ENCODE measurements around the gene CACNA1H.

Gene CACNA1H

DNA sequence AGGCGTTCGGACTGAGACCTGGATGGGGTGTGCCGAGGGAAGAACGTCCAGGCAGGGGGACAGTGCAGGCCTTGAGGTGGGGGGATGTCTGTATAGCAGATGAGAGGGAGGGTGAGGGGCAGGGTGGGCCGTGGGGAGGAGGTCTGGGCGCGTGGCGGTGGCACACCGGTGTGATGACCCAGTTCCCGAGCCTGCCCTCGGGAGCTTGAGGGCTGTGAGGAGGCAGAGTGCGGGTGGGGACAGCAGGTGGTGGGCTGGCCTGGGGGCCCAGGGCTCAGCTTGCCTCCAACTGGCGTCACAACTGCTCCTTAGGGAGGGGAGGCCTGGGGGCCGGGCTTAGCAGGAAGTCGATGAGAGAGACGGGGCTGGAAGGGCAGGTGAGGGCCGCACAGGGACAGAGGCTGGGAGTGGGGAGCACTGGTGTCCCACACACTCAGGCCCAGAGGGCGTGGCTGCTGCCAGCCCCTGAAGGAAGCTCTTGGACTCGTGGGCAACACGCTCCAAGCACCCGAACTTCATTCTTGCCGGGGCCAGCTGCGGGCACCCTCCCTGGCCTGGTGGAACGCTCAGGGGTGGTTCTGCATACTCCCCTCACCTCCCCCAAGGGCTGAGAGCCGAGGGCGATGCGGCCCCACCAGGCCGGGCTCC, 6.5 kb downstream of the CACNA1H start:
- DNase-seq, result no peak

DNA sequence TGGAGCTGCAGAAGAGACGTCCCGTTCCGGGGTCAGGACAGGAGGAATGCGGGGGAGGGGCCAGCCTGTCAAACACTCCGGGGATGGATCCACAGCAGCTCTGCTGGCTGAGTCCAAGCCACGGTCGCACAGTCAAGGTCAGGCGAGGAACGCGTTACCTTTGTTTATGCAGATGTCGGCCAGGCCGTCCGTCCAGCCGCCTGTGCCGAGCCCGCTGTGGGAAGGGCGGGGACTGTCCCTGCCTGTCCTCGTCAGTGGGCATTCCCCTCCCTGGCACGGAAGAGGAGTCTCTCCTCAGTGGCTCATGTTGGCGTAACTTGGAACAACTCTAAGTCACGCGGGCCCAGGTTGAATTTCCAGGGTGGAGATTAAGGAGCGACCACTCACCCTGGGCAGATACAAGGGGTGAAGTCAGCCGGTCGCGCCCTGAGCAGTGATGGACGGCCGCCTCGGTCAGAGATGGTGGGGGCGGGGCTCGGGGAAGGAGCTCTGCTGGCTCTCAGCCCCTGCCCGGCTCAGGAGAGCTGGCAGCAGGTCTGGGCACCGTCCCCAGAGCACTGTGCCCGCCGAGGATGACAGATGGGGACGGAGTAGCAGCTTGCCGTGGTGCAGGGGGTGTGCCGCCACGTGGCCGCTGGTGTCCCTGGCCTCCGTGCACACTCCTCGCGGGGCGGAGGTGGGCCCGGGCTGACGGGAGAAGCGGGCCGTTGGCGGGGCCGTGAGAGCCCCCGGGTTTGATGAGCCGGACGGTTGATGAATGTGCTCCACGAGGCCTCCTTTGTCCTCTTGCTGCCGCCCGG, 7.3 kb downstream of the CACNA1H start:
- peak; percentile 40 for DNase-seq

DNA sequence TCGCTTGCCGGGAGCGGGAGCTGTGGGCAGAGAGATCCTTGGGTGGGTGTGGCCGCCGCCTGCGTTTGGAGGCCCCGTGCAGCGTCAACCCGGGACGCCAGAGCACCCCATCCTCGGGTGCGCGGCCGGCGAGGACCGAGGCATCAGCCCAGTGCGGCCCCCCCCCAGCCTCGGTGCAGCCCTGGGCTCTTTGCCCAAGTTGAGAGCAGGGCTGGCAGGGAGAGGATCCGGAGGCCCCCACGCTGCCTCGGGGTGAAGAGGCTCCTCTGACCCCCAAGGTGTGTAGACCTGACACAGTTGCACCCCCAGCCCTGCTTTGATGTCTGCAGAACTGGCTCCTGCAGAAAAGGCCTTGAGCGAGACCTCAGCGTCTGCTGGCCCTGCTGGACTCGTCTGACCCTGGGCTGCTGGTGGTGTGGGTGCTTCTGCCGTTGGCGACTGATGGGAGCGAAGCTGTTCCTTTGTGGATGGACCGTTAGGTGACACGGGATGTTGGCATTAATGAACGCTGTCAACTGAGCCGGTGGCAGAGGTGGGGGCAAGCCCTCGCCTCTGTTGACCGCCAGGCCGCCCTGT, 8.0 kb downstream of the CACNA1H start:
- DNase-seq, result no peak

DNA sequence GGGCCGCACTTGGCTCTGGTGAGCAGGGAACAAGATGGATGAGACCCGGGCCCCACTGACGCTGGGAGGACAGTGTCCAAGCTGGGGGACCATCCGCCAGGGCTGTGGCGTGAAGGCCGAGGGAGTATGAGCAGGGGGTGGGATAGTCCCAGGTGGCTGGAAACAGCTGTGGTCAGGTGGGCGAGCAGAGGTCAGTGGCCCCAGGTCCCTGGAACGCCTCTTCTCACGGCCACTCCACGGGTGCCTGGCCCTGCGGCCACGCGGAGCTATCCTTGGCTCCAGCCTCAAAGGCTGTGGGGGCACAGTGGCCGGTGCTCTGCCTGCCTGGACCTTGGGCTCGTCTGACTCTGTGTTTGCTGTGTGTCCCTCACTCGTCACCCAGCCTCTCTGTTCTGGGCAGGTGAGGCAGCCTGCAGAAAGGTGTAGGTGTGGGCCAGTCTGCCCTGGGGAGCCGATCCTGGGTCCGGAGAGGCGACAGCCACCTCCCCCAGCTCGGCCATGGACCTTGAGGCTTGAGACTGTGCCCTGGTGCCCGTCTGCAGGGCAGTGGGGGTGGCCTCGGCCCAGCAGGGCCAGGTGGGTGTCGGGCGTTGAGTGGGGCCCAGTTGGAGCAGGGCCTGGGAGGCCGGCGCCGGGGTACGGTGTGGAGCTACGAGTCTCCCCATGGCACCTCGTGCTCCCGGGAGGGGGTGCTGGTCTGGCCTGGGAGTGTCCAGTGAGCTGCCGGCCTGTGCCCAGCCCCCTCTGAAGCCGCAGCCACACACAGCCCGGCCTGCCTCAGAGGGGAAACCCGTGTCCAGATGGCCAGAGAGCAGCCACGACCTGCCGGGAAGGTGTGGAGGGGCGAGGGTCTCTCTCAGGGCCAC, 10.0 kb downstream of the CACNA1H start:
- DNase-seq, result no peak

DNA sequence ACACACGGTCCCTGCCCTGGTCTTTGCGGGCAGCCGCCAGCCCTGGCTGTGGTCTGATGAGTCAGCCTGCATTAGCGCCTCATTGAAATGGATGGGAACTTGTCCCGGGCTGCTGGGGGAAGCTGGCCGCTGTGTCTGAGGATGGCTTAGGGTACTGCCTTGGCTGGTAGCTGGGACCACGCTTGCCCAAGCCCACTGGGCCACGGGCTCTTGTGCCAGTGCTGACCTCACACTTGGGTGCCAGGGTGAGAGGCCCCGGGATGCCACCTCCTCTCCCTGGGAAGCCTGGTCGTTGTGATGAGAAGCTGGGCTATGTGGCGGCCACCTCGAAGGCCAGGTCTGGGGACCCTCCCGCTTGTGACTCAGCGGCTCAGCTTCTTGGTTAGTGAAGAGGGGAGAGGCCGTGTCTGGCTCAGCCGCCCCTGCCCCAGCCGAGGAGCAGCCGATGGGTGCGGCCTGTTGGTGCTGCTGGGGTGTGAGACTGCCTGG, 10.7 kb downstream of the CACNA1H start:
- DNase-seq, result no peak

DNA sequence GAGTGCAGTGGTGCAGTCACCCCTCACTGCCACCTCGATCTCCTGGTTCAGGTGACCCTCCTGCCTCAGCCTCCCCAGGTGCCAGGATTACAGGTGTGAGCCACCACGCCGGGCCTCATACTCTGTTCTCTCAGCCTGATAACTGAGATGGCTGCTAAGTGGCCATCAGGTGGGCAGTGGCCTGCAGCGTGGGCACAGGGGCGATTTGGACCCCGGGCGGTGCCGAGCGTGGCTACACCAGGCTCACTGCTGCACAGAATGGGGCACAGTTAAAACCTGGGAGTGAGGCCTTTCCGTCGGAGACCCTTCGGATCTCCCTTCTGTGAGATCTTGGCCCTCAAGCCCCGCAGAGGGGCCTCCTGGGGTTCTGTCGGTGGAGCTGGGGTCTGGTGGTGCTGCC, 11.5 kb downstream of the CACNA1H start:
- no peak for DNase-seq

DNA sequence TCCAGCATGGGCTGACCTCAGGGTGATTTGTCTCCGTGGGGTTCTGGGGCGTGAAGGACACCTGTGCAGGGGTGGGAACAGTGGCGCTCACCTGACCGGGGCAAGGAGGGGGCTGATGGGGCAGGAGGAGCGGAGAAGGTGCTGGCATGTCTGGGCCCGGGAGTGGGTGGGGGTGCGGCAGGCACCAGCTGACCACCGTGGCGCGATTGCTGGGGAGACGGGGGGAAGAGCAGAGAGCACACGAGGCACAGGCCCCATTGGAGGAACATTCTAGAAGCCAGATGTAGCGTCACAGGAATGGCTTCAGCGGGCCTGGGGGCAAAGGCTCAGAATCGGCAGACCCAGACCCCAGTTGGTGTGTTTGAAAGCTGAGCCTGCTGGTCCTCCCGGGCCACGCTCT, 12.1 kb downstream of the CACNA1H start:
- DNase-seq, result no peak

DNA sequence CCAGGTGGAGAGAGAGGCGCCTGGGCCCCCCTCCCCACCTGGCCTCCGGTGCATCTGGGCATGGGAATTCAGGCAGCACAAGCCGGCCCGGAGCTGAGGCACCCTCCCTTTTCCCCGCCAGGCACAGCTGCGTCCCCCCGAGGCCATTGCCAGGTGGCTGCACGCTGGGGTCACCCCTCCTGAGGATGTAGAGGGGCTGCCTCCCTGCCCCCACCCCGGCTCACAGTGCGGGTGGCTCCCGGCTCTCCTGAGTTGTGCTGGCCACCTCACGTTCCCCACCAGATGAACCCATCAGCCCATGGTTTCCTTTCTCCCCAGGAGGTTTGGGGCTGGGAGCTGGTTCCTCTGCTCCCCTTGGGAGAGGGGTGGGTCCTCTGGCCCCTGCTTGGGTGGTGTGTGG, 12.6 kb downstream of the CACNA1H start:
- DNase-seq, result no peak

DNA sequence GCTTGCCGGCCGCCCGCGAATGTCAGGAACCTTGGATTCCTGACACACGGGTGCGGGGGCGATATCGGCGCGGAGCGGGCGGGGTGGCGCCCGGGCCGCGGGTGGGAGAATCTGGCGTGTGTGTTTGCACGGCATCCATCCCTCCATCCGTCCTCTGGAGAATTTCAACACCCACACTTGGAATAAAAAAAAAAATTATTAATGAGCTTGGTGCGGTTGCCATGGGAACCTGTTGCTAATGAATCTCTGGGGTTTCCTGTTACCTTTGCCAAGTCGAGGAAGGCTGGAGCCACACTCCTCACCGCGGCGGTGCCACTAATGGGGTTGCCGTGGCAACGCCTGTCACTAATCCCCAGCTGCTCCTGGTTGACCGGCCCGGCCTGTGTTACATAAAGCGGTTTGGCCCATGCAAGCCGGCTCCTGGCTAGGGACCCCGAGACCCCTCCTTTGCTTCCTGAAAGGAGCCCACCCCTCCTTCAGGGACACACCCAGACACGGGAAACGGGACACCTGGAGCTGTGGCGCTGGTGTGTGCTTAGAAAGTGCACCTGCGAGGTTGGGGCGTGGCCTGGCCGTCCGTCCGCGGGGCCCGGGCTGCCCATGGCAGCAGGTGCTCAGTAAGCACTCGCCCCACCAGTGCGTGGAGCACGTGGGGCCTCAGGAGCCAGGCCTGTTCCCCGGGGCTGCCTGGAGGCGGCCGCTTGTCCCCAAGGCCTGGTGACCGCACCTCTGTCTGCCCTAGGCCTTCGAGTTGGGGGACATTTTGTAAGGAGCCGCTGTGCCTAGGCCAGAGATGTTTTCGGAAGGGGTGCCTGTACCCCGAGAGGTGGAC, 14.6 kb downstream of the CACNA1H start:
- DNase-seq, result no peak

DNA sequence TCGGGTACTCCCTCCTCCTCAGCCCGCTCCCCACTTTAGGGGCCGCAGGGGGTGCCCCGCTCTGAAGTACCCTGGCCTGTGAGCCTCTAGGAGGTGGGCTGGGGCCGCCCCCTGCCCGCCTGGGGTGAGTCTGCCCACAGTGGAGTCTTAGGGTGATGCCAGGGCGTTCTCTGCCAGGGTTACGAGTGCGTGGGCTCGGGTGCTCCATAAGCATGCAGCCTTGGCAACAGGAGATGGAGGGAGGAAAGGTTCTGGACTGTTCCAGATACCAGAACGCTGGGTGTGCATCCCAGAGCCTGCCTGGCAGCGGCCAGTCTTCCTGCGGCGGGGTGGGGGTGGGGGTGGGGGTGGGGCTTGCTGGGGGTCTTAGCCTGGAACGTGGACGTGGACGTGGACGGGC, 15.9 kb downstream of the CACNA1H start:
- DNase-seq, result no peak

DNA sequence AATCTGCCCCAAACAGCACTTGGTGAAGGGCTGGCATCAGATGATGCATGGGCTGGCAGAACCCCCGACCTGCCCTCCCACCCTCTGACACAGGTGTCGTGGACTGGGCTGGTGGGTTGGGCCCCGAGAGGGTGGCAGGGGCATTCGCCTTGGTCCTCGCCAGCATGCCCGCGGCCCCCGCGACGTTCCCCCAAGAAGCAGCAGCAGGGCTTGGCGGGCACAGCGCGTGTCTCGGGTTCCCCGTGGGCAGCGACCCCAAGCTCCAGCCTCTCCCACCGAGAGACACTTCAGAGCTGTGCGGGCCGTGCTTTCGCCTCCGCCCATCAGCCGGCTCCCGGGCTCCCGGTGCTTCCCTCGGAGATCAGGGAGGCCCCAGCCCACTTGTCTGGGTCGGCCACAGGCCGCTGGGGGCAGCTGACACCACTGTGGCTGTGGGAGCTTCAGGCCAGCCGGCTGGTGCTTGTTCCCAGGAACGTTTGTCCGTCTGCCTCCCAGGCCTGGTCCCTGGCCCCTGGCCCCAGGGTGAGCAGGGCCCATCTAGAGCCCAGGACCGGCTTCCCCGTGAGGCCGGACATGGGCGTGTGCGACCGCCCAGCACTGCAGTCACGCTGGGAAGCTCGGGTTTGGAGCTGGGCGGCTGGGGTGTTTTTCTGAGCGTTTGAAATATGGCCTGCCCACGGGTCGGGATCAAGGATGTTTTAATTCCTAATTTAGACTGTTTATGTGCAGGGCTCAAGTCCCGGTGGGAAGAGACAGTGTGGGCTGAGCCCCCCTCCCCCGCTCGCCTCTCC, 16.6 kb downstream of the CACNA1H start:
- no peak for DNase-seq

DNA sequence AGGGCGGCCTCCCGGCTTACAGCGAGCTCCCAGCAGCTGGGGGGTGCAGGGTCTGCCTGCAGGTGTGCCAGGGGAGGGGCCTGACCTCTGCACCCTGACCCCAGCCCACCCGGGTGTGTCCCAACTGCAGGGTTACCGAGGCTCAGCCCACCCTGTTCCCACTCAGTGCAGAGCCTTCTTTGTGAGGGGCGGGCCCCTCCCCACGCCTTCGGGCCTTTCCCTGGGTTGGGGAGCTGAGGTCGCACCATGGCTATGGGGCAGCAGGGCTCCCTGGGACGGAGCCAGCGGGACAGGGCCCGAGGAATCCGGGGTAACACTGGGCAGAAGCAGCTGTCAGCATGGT, 17.1 kb downstream of the CACNA1H start:
- no peak for DNase-seq

DNA sequence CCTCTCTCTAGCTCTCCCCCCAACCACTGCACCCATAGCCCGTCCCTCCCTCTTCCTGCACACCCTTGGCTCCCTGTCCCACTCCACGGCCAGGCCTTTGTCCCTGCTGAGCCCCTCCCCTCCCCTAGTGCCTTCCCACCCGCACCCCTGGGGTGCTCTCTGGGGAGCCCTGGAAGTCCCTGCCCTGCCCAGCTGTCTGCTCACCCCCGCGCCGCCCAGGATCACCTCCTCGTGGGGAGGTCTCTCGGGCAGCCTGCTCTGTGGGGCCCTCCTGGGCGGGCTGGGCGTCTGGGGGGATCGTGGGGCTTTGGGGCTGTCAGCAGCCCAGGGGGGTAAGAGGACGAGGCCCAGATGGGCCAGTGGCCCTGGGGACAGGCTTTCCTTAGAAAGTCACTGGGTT, 18.1 kb downstream of the CACNA1H start:
- no peak for DNase-seq

DNA sequence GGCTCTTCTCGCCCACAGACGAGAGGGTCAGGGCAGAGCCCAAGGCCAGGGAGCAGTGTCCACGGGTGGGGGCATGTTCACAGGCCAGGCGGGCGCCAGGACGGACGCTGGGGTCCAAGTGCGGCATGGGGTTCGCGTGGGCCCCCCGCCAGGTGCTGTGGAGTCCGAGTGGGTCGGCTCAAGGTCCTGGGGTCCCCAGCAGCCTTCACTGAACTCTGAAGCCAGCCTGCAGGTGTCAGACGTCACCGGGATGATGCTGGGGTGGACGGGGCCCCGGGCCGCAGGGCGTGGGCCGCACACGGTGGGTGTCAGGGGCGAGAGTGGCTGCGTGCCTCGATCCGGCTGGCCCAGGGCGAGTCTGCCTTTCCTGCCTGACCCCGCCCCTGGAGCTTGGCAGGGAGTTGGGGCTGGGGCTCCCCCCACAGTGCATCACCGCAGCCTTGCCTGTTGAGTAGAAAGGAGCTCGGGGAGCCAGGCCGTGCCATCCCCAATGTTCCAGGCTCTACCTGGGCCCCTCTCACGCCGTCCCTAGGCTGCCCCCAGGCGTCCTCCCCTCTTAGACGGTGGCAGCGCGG, 19.0 kb downstream of the CACNA1H start:
- DNase-seq, result no peak

DNA sequence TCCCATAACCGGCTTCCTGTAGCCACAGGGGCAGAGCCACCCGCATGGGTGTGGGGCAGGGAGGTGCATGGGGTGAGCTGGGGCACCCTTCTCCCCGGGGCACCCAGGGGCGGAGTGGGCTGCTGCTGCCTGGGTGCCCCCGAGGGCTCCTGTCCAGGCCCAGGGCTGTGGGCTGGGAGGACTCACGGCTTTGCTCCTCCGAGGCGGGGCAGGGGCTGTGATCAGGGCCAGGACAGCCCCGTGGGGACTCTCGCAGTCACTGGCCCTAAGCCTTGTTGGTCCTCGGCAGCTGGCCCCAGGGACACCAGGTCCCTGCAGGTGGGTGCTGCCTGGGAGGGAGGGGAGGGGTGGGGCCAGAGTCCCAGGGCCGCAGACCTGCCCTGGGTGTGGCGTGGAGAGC, 19.7 kb downstream of the CACNA1H start:
- no peak for DNase-seq

DNA sequence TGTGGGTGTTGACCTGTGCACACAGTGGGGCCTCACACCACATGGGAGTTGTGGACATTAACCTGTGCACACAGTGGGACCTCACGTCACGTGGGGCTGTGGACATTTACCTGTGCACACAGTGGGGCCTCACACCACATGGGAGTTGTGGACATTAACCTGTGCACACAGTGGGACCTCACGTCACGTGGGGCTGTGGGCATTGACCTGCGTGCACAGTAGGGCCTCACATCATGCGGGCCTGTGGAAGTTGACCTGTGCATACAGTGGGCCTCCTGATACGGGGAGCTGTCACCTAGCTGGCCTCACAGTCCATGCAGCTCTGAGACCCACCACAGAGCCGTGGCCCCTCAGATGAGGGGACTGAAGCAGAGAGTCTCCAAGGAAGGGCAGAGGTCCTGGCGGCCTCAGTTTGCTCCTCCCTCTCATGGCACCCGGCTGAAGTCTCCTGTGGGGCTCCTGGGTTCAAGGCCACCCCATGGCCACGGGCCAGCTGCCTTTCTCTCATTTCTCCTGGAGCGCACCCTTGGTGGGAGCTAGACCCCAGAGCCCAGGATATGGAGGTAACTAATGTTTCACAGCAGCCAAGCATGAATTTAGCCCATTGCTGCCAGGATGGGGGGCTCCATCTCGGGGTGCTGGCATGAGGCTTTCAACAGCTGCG, 21.0 kb downstream of the CACNA1H start:
- no peak for DNase-seq

DNA sequence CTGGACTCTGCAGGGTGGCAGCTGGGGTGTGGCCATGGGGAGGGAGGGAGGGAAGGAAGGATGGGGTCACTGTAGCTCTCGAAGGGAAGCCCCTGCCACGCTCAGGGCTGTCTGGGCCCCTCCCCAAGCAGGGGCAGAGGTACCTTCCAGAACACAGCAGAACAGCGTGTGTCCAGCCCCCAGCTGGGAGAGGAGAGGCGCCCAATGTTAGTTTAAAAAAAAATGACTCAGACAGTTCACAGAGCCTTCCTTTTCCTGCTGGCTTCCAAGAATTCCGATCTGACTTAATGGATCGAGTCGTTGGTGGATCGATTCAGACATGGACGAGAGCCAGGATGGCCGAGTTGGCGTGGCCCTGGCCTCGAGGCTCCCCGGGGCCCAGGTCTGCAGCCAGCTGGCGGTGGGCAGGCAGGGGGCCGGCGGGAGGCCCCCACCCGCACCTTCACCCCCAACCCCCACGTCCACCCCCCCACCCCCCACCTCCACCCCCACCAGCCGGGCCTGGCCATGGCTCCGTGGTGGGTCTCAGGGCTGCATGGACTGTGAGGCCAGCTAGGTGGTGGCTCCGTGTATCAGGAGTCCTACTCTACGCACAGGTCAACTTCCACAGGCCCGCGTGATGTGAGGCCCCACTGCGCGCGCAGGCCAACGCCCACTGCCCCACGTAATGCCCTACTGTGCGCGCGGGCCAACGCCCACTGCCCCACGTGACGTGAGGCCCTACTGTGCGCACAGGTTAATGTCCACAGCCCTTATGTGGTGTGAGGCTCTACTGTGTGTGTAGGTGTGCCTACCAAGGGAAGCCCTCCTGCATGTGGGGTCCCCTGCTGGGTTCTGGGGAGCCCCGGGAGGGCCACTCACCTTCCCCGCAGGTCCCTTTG, 21.8 kb downstream of the CACNA1H start:
- no peak for DNase-seq

DNA sequence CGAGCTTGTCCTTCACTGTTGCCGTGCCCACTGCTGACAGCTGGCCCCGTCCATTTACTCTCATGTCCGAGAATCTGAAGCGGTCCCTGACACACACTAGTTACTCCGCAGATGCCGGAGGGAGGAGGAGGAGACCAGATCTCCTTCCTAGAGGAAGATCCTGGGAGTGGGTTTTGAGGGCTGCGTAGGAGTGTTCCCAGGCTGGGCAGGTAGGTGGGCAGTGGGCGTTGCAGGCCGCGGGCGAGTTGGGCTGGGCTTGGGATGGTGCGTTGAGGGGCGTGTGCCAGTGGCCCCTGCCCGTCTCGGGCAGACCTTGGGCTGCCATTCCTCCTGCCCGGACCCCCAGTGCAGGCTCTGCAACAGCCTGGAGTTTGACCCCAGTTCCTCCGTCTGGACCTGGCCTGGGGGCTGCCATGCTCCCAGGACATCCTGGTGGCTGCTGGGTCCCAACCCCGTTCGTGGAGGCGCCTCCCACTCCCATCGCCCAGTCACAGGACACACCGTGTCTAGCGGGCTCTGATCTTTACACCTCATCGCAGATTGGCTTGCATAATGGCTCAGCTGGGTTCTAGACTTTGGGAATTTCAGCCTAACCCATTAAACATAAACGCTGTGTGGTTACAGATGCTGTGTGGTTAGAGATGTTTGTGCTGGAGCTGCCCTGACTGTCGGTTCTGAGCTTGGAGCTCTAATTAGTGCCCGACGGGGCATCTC, 22.8 kb downstream of the CACNA1H start:
- no peak for DNase-seq

Data from SHP77 treated with DMSO at 0.1 percent for 48 hours (cell line).